Spleen (tissue), 7 donors: ENCODE results near the gene EFCC1.

Experiments used
- POLR2A ChIP-seq, 3 donors: fragments of 450-650 bp; IDR thresholded peaks; one replicate each; pipeline ENCODE4 v1.5.1; 2017; ENCODE audit warnings: antibody characterized with exemption in 3 of 3, mild to moderate bottlenecking in 1 of 3
- TF ChIP-seq, protein P1 (sequence below), 11 experiments: fragments of 200-600 bp in 7 of 11; fragments of 450-650 bp in 4 of 11; sonication (generic) in 4 of 11; IDR thresholded peaks in 8 of 11; conservative IDR thresholded peaks in 3 of 11; 1 replicate in 7 of 11; 2 replicates in 4 of 11; pipeline versions ENCODE4 v1.4.0 to v1.8.0; 2016 to 2021; ENCODE audit warnings: antibody characterized with exemption in 11 of 11, inconsistent platforms in 4 of 11, mild to moderate bottlenecking in 1 of 11
- donor health status: DM: no; HTN: no; CAD: no; lungs with moderate emphysema.
- donor health status: DM: no; HTN: no; CAD: no.
- donor health status: DM: no; HTN: no; CAD: no.

DNA sequence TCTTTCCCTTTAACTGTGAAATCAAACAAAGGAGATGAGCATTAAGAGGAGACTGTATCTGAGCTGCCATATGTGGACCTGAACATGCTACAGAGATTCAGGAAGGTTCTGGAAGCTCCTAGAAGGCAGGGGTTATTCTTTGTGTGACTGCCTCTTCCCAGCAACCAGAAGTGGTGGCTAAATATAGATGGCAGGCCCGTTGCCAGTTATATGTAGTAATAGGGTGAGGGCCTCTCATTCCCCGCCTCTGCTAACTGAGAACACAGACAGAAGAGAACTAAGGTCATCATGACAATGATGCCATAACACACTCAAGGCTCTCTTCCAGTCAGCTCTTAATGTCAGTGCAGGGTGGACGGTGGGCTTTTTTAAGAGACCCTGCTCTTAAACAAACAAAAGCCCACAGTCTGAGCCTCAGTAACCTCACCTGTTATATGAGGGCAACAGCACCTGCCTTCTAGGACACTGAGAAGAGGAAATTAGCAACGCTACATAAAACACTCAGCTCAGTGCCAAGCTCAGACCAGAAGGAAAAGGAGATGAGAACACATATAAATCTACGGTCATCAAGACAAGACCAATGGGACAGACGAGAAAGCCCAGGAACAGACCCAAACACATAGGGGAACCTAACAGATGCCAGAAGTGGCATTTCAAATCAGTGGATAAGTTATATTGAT, 29.5 kb upstream of the EFCC1 start:
- no peak for TF ChIP-seq POLR2A (IDR thresholded peaks at IDR 0.05)
- TF ChIP-seq, protein P1, sequence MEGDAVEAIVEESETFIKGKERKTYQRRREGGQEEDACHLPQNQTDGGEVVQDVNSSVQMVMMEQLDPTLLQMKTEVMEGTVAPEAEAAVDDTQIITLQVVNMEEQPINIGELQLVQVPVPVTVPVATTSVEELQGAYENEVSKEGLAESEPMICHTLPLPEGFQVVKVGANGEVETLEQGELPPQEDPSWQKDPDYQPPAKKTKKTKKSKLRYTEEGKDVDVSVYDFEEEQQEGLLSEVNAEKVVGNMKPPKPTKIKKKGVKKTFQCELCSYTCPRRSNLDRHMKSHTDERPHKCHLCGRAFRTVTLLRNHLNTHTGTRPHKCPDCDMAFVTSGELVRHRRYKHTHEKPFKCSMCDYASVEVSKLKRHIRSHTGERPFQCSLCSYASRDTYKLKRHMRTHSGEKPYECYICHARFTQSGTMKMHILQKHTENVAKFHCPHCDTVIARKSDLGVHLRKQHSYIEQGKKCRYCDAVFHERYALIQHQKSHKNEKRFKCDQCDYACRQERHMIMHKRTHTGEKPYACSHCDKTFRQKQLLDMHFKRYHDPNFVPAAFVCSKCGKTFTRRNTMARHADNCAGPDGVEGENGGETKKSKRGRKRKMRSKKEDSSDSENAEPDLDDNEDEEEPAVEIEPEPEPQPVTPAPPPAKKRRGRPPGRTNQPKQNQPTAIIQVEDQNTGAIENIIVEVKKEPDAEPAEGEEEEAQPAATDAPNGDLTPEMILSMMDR (IDR thresholded peaks at IDR 0.05 in 8 of 11, conservative IDR thresholded peaks at IDR 0.05 in 3 of 11): no peak
